GM21367 (cell line): ENCODE results near the gene SOX9.

Source experiments
- ATAC-seq: cut with Tn5 transposase; IDR thresholded peaks from one replicate; pipeline ENCODE4 v1.9.1; 2021; ENCODE audit not compliant: unreplicated experiment

Gene SOX9

DNA sequence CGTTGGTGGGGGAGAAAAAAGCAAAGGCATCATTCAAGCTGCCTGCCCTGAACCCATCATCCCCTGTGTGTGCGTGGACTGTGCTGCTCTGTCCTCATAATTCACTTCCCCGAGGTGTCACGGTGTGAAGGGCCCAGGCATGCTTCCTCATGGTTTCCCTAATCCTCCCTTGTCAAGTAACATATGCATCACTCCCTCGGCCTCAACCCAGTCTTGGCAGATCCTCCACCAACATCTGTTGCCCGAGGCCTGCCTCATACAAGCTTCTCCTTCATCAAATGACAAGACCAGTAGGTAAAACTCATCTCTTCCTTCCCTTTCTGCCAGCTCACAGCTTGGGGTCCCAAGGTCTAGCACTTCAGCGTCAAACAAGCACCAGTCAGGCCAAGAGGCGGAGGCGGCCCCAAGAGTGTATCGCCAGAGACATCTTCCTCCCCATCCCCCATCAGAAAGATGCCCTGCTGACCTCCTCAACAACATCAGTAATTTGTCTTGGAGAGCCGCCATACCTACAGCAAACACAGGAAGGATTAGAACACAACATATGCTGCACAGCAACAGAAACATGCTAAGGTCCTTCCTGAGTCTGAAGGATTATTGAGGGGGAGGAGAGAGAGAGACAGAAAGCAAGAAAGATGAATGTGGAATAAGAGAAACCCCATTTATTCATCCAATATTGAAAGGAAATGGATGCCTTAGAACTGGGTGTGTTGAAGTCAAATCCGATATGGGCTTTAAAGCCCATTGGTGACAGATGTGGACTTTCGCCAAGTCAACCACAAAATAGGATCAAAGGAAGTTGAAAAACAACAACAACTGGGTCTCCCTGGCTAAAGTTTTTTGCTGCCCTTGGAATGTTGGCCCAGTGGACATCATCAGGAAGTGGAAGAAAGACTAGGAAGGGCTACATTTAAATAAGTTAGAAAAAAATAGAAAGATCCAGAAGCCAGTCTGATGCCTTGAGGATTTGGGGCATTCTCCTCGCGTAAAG lies 38.4 kb downstream of the SOX9 start:
- ATAC-seq: no peak

DNA sequence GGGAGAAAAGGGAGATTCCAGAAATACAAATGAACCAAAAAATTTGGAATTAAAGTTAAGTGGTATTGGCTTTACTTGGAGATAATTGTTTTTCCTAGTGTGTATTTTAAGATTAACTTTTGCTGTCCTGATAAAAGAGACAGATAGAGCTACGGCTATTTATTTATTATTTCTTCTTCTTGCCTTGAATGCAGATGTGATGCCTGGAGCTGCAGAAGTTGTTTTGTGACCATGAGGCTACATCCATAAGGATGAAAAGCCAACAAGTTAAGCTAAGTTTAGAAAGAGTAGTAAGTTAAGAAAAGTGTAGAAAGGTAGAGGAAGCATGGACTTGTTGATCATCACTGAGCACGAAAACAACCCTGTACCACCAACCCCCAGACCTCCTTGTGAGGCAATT lies 41.7 kb downstream of the SOX9 start:
- no peak for ATAC-seq

DNA sequence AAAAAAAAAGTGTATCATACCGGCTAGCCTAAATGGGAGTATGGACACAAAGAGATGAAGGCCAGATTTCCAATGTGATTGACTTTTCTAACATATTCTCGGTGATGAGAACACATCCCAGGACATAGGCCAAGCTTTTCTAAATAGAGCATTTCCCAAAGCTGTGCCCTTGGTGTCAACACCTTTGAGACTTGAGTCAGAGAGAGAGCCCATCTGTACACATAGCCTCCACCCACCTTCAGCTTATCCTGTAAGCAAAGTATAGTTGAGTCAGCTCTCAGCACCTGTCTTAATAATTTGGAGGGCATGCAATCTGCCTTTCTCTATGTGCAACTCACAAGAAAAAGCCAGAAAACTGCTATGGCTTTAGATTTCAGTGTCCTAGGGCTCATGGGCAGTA lies 42.7 kb downstream of the SOX9 start:
- ATAC-seq: no peak

DNA sequence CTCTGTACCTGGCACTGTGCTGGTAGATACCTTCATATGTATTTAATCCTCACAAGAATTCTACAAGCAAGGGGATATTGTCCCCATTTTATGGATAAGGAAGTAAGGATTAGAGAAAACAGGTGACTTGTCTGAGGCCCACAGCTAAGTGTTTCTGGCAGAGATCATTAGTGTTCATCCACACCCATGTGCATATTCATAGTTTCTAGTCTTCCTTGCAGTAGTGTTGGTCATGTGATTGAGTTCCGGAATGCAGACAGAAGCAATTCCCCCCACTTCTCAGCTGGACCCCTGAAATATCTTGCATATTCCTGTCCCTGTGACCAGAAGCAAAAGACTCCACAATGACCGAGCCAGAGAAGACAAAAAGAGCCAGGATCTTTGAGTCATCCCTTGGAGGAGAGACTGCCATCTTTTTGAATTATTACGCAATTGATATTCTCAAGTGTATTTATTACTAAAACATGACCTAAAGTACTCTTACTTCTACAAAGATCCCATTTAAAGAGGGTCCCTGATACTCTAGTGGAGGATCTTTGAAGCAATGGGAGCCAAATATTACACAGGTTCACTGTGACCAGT lies 43.4 kb downstream of the SOX9 start:
- no peak for ATAC-seq

DNA sequence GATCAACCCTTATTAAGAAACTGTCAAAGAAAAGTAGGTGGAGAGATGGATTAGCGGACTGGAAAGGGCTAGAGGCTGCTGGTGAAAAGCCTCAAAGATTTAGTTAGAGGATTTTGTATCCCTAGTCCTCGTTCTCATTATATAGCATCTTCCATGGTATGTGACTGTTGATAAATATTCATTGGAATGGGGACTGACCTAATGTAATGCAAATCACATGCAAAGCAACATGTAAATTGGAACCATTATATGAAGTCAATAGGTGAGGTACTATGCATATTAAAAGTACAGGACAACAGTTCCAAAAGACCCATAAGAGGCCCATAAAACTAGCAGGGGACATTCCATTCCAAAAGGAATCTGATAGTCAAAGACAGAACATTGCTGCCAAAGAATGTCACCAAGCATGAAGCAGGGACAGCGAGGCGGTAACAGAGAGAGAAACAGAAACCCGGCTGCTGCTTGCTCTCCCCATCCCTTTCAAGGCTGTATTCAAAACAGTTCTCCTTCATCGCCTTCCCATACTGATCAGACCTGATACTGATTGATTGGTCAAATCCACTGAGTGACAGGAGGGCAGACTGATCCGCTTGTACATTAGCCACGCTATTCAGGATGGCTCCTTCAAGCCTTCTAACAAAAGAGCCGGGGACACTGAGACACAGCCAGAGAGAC lies 44.5 kb downstream of the SOX9 start:
- no peak for ATAC-seq

DNA sequence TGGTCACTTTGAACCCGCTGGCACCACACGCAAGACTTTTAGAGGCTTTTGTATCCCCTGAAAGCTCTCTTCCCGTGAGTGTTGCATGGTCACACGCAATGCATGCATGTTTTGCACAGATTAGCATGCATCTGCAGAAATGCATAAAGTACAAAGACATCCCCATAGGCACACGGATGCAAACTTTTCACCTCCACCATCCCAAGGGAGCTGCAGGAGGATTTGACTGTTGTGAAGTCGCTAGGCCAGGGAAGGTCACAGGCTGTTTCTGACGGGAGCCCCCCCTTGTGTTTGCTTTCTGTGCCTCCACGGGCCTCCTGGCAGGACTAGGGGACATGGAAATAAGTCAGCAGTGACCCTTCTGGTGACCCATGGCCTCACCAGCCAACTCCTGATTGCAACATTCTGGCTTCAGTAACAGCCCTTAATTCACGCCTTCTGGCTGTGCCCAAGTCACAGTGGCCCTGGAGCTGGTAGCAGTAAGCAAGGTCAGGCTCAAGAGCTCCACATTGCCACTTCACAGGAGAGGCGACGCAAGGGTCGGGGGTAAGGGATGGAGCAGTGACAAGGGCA lies 45.1 kb downstream of the SOX9 start:
- ATAC-seq: no peak

DNA sequence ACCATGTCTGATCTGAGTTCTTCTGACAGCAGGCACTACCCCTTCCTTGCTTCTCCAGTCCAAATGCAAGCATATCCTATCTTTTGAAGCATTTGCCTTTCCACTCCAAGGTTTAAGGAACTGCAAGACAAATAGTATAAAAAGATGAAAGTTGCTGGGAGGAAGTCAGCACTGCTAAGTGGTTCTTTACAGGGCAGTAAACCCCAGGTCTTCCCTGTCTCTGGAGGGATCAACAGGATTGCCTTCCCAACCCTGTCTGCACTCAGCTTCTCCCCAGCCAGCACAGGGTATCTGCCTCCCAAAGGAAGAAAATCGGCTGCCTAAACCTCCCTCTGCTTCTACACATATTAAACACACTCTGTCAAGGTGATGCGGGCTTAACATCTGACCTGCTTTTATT lies 46.8 kb downstream of the SOX9 start:
- ATAC-seq: no peak

DNA sequence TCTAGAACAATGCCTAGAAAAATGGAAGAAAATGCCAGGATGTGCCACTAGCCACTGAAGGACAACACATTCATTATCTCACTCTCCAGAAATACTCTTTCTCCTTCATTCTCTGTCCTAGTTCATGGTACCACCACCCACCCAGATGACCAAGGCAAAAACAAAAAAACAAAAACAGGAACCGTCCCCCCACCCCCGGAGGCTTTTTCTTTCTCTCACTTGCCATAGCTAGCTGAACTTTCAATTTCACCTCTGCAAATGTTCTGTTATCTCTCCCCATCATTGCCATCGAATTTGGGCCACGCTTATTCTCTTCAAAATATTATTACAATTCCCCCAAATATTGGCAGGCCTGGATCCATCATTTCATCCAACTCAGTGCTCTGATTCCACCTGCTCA lies 49.0 kb downstream of the SOX9 start:
- ATAC-seq: no peak

DNA sequence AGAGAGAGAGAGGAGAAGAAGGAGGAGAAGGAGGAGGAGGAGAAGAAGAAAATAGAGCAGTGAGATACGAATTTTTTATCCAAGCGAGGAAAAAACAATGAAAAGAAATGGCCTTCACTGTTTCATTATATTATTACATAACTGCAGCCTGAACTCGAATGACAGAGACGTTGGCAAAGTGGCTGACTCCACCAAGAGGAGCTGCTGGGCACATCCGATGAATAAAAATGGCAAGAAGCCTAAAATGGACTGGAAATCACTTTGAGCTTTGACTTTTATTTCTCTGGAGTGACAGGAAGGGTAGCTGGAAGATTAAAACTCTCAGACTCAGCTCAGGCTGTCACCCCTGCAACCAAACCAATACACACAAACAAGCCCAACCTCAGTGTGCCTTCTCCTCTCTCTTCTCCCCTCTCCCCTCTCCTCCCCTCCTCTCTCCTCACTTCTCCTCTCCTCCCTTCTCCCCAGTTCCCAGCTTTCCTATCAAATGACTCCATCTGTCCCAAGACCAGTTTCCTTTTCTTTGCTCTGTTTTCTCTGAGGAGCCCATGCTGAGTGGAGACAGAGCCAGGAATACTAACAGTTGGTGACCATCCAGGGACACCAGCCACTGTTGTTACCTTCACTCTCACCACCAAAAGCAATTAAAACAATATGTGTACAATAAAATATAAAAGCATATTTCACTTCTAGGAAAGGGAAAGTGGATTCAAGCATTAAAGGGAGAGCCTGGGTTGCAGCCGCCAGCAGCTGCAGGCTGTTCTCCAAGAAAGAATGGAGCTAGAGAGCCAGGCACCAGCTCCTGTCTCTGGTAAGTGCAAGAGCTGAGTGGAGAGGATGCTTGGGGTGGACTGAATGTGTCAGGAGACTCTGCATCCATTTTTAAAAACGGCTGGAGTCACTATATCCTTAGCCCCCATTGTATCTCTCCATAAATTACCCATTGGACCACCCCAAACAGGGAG lies 51.2 kb downstream of the SOX9 start:
- no peak for ATAC-seq

DNA sequence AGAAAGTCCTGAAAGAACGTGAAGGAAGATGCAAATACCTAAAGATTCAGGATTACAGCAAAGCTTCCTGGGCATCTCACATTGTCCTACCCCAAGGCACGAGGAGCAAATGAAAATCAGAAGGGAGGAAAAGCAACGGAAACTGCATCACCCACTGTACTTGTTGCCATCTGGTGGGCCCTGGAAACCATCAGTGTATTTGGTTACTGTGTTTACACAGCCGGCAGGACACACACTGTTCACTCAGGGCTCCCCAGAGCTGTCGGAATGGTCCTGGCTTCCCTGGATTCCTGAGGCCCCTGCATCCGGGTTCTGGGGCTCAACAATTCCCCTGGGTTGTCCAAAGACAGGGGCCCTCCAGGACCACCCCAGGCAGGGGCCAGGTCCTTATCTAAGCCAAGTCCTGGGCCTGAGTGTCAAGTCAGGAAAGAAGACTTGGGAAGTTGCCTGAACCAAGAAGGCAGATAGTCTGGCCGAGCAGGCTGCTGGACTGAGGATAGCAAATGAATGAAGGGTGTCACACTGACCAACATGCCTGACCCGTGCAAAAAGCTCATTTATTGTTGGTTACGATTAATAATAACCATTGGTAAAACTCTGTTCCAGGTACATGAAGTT lies 52.8 kb downstream of the SOX9 start:
- no peak for ATAC-seq

DNA sequence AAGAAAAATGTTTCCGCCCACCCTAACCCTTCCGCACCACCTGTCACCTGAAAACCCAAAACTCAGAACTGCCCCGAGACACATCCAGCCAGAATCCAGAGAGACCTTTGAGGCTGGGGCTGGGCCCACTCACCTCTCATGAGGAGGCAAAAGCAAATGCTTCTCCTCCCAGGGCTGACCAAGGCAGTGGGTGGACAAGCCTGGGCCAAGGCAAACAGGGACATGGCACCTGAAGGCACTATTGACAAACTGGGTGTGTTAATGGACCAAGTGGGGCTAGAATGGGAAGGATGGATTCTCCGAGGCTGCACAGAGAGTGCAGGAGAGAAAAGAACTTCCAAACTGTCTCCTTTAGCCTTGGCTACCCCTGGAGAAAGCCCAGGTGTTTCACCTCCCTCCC lies 54.4 kb downstream of the SOX9 start:
- no peak for ATAC-seq
